Ishikawa (cell line): ENCODE measurements around the gene TBXAS1.

Experiments used
- CEBPB ChIP-seq: IDR thresholded peaks from 2 replicates; pipeline ENCODE4 v1.6.1; 2012
- CREB1 ChIP-seq: IDR thresholded peaks from 2 replicates; pipeline ENCODE4 v1.6.1; 2012; ENCODE audit warnings: low read depth
- EGR1 ChIP-seq: IDR thresholded peaks from 2 replicates; pipeline ENCODE4 v1.6.1; 2012
- EP300 ChIP-seq: IDR thresholded peaks from 2 replicates; pipeline ENCODE4 v1.6.1; 2012; ENCODE audit warnings: borderline replicate concordance
- FOXM1 ChIP-seq: IDR thresholded peaks from 2 replicates; pipeline ENCODE4 v1.6.1; 2012; ENCODE audit warnings: low read depth, borderline replicate concordance
- MAX ChIP-seq: IDR thresholded peaks from 2 replicates; pipeline ENCODE4 v1.6.1; 2012
- NFIC ChIP-seq: IDR thresholded peaks from 2 replicates; pipeline ENCODE4 v1.6.1; 2012
- RAD21 ChIP-seq: IDR thresholded peaks from 2 replicates; pipeline ENCODE4 v1.6.1; 2012; ENCODE audit warnings: low read depth
- REST ChIP-seq: IDR thresholded peaks from 2 replicates; pipeline ENCODE4 v1.6.1; 2012; ENCODE audit warnings: low read depth, mild to moderate bottlenecking
- TAF1 ChIP-seq: IDR thresholded peaks from 2 replicates; pipeline ENCODE4 v1.6.1; 2012; ENCODE audit warnings: low read depth, mild to moderate bottlenecking
- TCF12 ChIP-seq: IDR thresholded peaks from 2 replicates; pipeline ENCODE4 v1.6.1; 2012; ENCODE audit warnings: low read depth
- TEAD4 ChIP-seq: IDR thresholded peaks from 2 replicates; pipeline ENCODE4 v1.6.1; 2012
- USF1 ChIP-seq: IDR thresholded peaks from 2 replicates; pipeline ENCODE4 v1.6.1; 2012
- YY1 ChIP-seq: IDR thresholded peaks from 2 replicates; pipeline ENCODE4 v1.6.1; 2012; ENCODE audit warnings: low read depth
- ZBTB7A ChIP-seq: IDR thresholded peaks from 2 replicates; pipeline ENCODE4 v1.6.1; 2012; ENCODE audit warnings: low read depth

TBXAS1 gene

GRCh38 chr7:140045697-140046096, 216.6 kb downstream of the TBXAS1 start:
- no peak for TF ChIP-seq FOXM1
- TF ChIP-seq YY1 = no peak
- TF ChIP-seq EGR1 = no peak
- no peak for TF ChIP-seq EP300
- no peak for TF ChIP-seq TCF12
- TF ChIP-seq MAX = no peak
- TF ChIP-seq RAD21 = no peak
- TF ChIP-seq REST = no peak
- no peak for TF ChIP-seq CREB1
- no peak for TF ChIP-seq USF1
- TF ChIP-seq TEAD4 = no peak
- no peak for TF ChIP-seq CEBPB
- TF ChIP-seq TAF1 = no peak
- no peak for TF ChIP-seq NFIC
- no peak for TF ChIP-seq ZBTB7A

GRCh38 chr7:140047197-140047596, 218.1 kb downstream of the TBXAS1 start:
- TF ChIP-seq TCF12 (no peak), TEAD4 (no peak), MAX (no peak), EP300 (no peak), ZBTB7A (no peak), FOXM1 (no peak), YY1 (no peak), REST (no peak), CEBPB (no peak), TAF1 (no peak), NFIC (no peak), CREB1 (no peak), EGR1 (no peak), RAD21 (no peak), USF1 (no peak)

- TF ChIP-seq FOXM1 (no peak), EGR1 (no peak), ZBTB7A (no peak), CREB1 (no peak), TCF12 (no peak), CEBPB (no peak), TAF1 (no peak), EP300 (no peak), TEAD4 (no peak), USF1 (no peak), MAX (no peak), YY1 (no peak), REST (no peak)
These were observed 219.1 kb downstream of the TBXAS1 start for GRCh38 chr7:140048138-140048537.

- TF ChIP-seq EP300 (no peak), TEAD4 (no peak), RAD21 (no peak), MAX (no peak), NFIC (no peak), CREB1 (no peak), USF1 (no peak), TCF12 (no peak), EGR1 (no peak)
These were observed 219.9 kb downstream of the TBXAS1 start for GRCh38 chr7:140048989-140049338.
